Testis (tissue), 3 donors: ENCODE results near the gene MAN1A2. TPM values are rescaled to one million over a fixed set of nuclear protein-coding genes. Genes with fewer than 3 reads are reported as not detected.
"Not testable (repeated sequence)": the region's sequence is repeated elsewhere in the genome, so short reads cannot be mapped to it uniquely, and the experiment has no call there.

ENCODE experiments used
- DNase-seq: peaks from one replicate; pipeline ENCODE4 v3.0.0-alpha.2; 2019
- H3K27ac ChIP-seq, 2 donors: fragments of 200-600 bp; sonication (generic); one replicate each; pipeline ENCODE4 v1.5.1; 2019
- H3K27me3 ChIP-seq: fragments of 200-600 bp; sonication (generic); one replicate; pipeline ENCODE4 v1.5.1; 2019
- H3K36me3 ChIP-seq: fragments of 200-600 bp; sonication (generic); one replicate; pipeline ENCODE4 v1.5.1; 2017; ENCODE audit warnings: low read depth; ENCODE audit errors: missing control alignments
- H3K4me1 ChIP-seq: fragments of 200-600 bp; sonication (generic); one replicate; pipeline ENCODE4 v1.5.1; 2019
- H3K4me3 ChIP-seq, 2 donors: fragments of 200-600 bp; sonication (generic); one replicate each; pipeline ENCODE4 v1.5.1; 2017 to 2019
- H3K9me3 ChIP-seq: fragments of 200-600 bp; sonication (generic); one replicate; pipeline ENCODE4 v1.5.1; 2017
- POLR2A ChIP-seq: fragments of 450-650 bp; IDR thresholded peaks from one replicate; pipeline ENCODE4 v1.6.1; 2017; ENCODE audit warnings: antibody characterized with exemption, mild to moderate bottlenecking, moderate library complexity
- WGBS, 2 donors: methylation state at CpG; one replicate each; pipeline ENCODE4 v1.1.5; 2018; 5-methylcytosine and 5-hydroxymethylcytosine counted together
- intact Hi-C: fragments of 100-400 bp; cut with DNase I; formaldehyde crosslinking; loops from one replicate; pipeline ENCODE4 v1.15.1; 2023; ENCODE audit warnings: low total_unique reads
- polyA plus RNA-seq: library from polyadenylated mRNA; stranded (reverse); fragments of 350-450 nt; fragmentation: Illumina TruSeq; extraction: RNeasy Lipid Tissue Mini Kit (QIAGEN cat#74804); gene quantifications from one replicate; pipeline ENCODE4 v1.2.3, GENCODE V29; 2014; ENCODE audit warnings: low read depth, low replicate concordance; ENCODE audit not compliant: insufficient read depth
- total RNA-seq, 2 donors: library from RNA; depleted of rRNA; stranded (reverse); fragments of >200 nt; gene quantifications; one replicate each; pipeline ENCODE4 v1.2.3, GENCODE V29; 2016
- TF ChIP-seq, protein P1 (sequence below), 3 experiments: fragments of 450-650 bp in 2 of 3; fragments of 200-600 bp in 1 of 3; sonication (generic) in 1 of 3; IDR thresholded peaks; one replicate each; pipeline ENCODE4 v1.5.1; 2016 to 2019; ENCODE audit warnings: antibody characterized with exemption in 3 of 3, mild to moderate bottlenecking in 2 of 3, moderate library complexity in 1 of 3

Gene MAN1A2
- total and polyA plus RNA-seq, 3 donors from 2014 or later = 15.0 to 69.5 (median 64.3) TPM

DNA sequence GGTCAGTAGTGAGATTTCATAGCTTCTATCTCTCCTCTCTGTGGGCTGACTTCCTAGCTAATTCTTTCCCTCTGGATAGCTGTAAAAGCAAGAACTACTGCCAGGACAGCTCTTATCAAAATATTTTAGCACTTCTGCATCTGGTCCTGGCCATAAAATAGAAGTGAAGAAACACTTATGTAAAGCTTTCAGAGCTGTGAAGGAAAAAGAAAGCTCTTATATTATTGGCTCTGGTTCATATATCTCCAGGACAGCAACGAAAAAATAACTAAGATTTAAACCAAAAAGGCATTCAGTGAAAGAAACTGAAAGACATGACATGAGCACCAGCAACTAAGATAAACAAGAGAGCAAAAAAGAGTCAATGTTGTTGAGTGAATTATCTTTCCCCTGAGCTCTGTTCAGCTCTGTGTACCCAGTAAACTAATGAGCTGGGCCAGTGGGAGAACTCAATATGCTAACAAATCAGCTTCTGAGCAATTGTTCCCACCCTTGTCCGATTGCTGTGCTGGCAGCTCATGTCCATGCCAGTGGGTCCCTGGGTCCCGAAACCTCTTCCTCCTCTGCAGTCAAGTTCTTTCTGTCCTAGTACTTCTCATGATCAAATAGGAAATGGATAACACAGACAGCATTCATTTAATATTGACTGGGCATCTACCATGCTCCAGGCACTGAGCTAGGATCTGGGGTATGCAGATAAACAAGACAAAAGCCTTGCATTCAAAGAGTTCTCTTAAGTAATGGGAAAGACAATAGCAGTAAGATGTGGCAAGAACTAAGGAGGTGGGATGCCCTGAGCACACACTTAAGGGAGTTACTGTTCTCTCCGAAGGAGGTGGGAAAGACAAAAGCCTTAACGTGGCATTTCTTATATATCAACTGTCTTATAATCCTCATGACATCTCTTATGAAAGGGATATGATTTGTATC, 45.3 kb upstream of the MAN1A2 start:
- WGBS, 2 donors = 41 to 45% methylated on average over 5 of the region's 5 CpGs
- Histone ChIP-seq H3K36me3 (no peaks in the 10 kb centered on the region), H3K9me3 (no peaks in the 10 kb centered on the region), H3K4me1 (peaks cover 11% of the 10 kb centered on the region), H3K27me3 (no peaks in the 10 kb centered on the region), H3K27ac (peak overlapping the region in 1 of 2 donors; percentile 24), H3K4me3 (no peak overlapping the region)
- no peak for DNase-seq
- intact Hi-C loops = no loop called here
- TF ChIP-seq POLR2A = no peak
- TF ChIP-seq, protein P1, sequence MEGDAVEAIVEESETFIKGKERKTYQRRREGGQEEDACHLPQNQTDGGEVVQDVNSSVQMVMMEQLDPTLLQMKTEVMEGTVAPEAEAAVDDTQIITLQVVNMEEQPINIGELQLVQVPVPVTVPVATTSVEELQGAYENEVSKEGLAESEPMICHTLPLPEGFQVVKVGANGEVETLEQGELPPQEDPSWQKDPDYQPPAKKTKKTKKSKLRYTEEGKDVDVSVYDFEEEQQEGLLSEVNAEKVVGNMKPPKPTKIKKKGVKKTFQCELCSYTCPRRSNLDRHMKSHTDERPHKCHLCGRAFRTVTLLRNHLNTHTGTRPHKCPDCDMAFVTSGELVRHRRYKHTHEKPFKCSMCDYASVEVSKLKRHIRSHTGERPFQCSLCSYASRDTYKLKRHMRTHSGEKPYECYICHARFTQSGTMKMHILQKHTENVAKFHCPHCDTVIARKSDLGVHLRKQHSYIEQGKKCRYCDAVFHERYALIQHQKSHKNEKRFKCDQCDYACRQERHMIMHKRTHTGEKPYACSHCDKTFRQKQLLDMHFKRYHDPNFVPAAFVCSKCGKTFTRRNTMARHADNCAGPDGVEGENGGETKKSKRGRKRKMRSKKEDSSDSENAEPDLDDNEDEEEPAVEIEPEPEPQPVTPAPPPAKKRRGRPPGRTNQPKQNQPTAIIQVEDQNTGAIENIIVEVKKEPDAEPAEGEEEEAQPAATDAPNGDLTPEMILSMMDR (IDR thresholded peaks at IDR 0.05) = no peak

- DNase-seq = no peak
- intact Hi-C loops = no loop called here
- no peak overlapping the region for H3K27ac ChIP-seq
- 69 to 75% methylated on average over 3 of the region's 3 CpGs for WGBS, 2 donors
- peaks cover 11% of the 10 kb centered on the region for H3K4me1 ChIP-seq
- no peaks in the 10 kb centered on the region for H3K9me3 ChIP-seq
- H3K36me3 ChIP-seq = no peaks in the 10 kb centered on the region
- H3K27me3 ChIP-seq = no peaks in the 10 kb centered on the region
- TF ChIP-seq, protein P1 (IDR thresholded peaks at IDR 0.05) = no peak
- TF ChIP-seq POLR2A = no peak
- H3K4me3 ChIP-seq = no peak overlapping the region
These were observed 42.9 kb upstream of the MAN1A2 start for GRCh38 chr1:117324357-117324756.

DNA sequence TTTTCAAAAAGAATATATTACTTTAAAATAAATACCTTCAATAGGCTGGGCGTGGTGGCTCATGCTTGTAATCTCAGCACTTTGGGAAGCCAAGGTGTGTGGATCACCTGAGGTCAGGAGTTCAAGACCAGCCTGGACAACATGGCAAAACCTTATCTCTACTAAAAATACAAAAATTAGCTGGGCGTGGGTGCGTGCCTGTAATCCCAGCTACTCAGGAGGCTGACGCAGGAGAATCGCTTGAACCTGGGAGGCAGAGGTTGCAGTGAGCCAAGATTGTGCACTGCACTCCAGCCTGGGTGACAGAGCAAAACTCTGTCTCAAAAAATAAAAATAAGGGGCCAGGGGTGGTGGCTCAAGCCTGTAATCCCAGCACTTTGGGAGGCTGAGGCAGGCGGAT, 41.2 kb upstream of the MAN1A2 start:
- H3K4me3 ChIP-seq, H3K27ac ChIP-seq, DNase-seq, H3K27me3 ChIP-seq, intact Hi-C loops, H3K36me3 ChIP-seq, H3K9me3 ChIP-seq: not testable (repeated sequence)
- peaks cover 11% of the 10 kb centered on the region for H3K4me1 ChIP-seq
- WGBS, 2 donors = 87 to 89% methylated on average over 6 of the region's 6 CpGs

- Histone ChIP-seq H3K36me3 (no peaks in the 10 kb centered on the region), H3K4me1 (peaks cover 6% of the 10 kb centered on the region), H3K27ac (no peak overlapping the region), H3K27me3 (no peaks in the 10 kb centered on the region), H3K4me3 (no peak overlapping the region), H3K9me3 (no peaks in the 10 kb centered on the region)
- no peak for DNase-seq
- intact Hi-C loops = no loop called here
- TF ChIP-seq POLR2A = no peak
- TF ChIP-seq, protein P1 (IDR thresholded peaks at IDR 0.05) = no peak
These were observed 40.2 kb upstream of the MAN1A2 start for GRCh38 chr1:117327011-117327410.

DNA sequence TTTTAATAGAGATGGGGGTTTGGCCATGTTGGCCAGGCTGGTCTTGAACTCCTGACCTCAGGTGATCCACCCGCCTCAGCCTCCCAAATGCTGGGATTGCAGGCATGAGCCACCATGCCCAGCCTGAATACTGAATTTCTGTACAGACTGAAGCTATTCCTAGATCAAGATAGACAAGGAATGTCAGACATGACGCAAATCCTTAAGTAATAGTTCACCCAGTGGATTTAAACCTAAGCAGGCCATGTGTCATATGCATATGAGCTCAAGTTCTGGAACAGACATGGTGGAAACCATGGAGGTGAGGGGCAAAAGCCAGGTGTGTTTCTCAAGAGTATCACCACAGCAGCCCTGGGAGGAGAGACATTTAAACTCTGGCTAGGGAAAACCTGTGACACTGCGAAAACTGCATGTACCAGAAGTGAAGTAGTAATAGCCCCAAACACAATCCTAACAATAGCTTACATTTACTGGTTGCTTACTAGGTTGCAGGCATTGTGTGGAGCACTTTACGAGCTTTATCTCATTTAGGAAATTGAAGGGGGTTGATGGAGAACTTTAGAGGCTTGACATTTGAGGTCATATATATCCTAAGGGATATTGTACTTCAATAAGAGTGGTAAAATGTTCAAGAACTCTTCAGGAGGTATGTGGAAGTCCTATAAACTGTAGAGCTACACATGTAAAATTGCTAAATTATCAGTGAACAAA, 31.7 kb upstream of the MAN1A2 start:
- no peak overlapping the region for H3K27ac ChIP-seq
- no peaks in the 10 kb centered on the region for H3K9me3 ChIP-seq
- no peak for TF ChIP-seq POLR2A
- TF ChIP-seq, protein P1 (IDR thresholded peaks at IDR 0.05) = no peak
- H3K4me1 ChIP-seq = no peaks in the 10 kb centered on the region
- DNase-seq = no peak
- H3K27me3 ChIP-seq = no peaks in the 10 kb centered on the region
- no peaks in the 10 kb centered on the region for H3K36me3 ChIP-seq
- intact Hi-C loops = no loop called here
- WGBS, 2 donors = 87 to 94% methylated on average over 3 to 4 of the region's 4 CpGs
- H3K4me3 ChIP-seq = no peak overlapping the region
